HG03439 (cell line): ENCODE measurements around the gene NPIPB9.

Source experiments
- ATAC-seq: cut with Tn5 transposase; IDR thresholded peaks from one replicate; pipeline ENCODE4 v1.9.1; 2021; ENCODE audit warnings: mild to moderate bottlenecking, moderate library complexity; ENCODE audit not compliant: unreplicated experiment

Gene NPIPB9

GRCh38 chr16:28821874-28822519, 70.4 kb downstream of the NPIPB9 start:
- ATAC-seq = no peak
